Liver (tissue), 3 donors: ENCODE results near the gene OAS2.
"Not testable (repeated sequence)": the region's sequence is repeated elsewhere in the genome, so short reads cannot be mapped to it uniquely, and the experiment has no call there.

Source experiments
- RAD21 ChIP-seq, 2 donors: IDR thresholded peaks; 2 replicates each; pipeline ENCODE4 v1.6.1; 2016; ENCODE audit warnings: antibody characterized with exemption in 2 of 2, mild to moderate bottlenecking in 2 of 2
- TF ChIP-seq, protein P1 (sequence below): fragments of 150-350 bp; IDR thresholded peaks from 2 replicates; pipeline ENCODE4 v1.5.1; 2017; ENCODE audit warnings: improper control_type of control experiment, low read depth, low read length; ENCODE audit not compliant: missing input control
- donor health status: healthy.
- donor health status: healthy.

DNA sequence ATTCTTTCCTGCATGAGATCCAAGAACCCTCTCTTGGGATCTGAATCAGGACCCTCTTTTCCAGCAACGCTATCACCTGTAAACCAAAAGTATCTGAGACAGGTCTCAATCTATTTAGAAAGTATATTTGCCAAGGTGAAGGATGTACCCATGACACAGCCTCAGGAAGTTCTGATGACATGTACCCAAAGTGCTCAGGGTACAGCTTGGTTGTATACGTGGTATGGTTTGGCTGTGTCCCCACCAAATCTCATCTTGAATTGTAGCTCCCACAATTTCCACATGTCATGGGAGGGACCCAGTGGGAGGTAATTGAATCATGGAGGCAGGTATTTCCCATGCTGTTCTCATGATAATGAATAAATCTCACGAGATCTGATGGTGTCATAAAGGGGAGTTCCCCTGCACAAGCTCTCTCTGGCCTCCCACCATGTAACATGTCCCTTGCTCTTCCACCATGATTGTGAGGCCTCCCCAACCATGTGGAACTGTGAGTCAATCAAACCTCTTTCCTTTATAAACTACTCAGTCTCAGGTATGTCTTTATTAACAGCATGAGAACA lies 10.6 kb downstream of the OAS2 start:
- TF ChIP-seq, protein P1, sequence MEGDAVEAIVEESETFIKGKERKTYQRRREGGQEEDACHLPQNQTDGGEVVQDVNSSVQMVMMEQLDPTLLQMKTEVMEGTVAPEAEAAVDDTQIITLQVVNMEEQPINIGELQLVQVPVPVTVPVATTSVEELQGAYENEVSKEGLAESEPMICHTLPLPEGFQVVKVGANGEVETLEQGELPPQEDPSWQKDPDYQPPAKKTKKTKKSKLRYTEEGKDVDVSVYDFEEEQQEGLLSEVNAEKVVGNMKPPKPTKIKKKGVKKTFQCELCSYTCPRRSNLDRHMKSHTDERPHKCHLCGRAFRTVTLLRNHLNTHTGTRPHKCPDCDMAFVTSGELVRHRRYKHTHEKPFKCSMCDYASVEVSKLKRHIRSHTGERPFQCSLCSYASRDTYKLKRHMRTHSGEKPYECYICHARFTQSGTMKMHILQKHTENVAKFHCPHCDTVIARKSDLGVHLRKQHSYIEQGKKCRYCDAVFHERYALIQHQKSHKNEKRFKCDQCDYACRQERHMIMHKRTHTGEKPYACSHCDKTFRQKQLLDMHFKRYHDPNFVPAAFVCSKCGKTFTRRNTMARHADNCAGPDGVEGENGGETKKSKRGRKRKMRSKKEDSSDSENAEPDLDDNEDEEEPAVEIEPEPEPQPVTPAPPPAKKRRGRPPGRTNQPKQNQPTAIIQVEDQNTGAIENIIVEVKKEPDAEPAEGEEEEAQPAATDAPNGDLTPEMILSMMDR: not testable (repeated sequence)
- not testable (repeated sequence) for TF ChIP-seq RAD21 (IDR thresholded peaks at IDR 0.05)
